ENCODE measurements around the gene SAFB2.
A peak's percentile ranks its signal among the peaks of the same experiment; 100 is the strongest.

SAFB2 gene

GRCh38 chr19:5622465-5623396, at the start of gene SAFB2, which contains the start of gene SAFB:
TSS of gene SAFB2 (minus strand) at chr19:5622776. CDS start at chr19:5622715, 61 bp downstream.
TSS of gene SAFB (plus strand) at chr19:5623083. CDS start at chr19:5623206, 123 bp downstream.
- peak; percentile 95 to 100 (median 98) for DNase-seq (ENCODE audit: low read depth in 3 of 3)

- no peak for DNase-seq (ENCODE audit: low read depth in 3 of 3)
These were observed 49.0 kb upstream of the SAFB2 start for GRCh38 chr19:5671600-5671999.

- no peak for DNase-seq (ENCODE audit: low read depth in 3 of 3)
These were observed 46.6 kb upstream of the SAFB2 start for GRCh38 chr19:5669212-5669611.

- DNase-seq (ENCODE audit: low read depth in 3 of 3) = no peak
These were observed 45.2 kb upstream of the SAFB2 start for GRCh38 chr19:5667751-5668271.

- no peak for DNase-seq (ENCODE audit: low read depth in 3 of 3)
These were observed 44.5 kb upstream of the SAFB2 start for GRCh38 chr19:5666921-5667610.

- no peak for DNase-seq (ENCODE audit: low read depth in 3 of 3)
These were observed 43.4 kb upstream of the SAFB2 start for GRCh38 chr19:5665781-5666513.

- DNase-seq (ENCODE audit: low read depth in 3 of 3) = no peak
These were observed 41.9 kb upstream of the SAFB2 start for GRCh38 chr19:5664515-5664914.

- no peak for DNase-seq (ENCODE audit: low read depth in 3 of 3)
These were observed 41.3 kb upstream of the SAFB2 start for GRCh38 chr19:5663904-5664303.

- no peak for DNase-seq (ENCODE audit: low read depth in 3 of 3)
These were observed 38.9 kb upstream of the SAFB2 start for GRCh38 chr19:5661483-5661882.

GRCh38 chr19:5655412-5655811, 32.8 kb upstream of the SAFB2 start:
- DNase-seq (ENCODE audit: low read depth in 3 of 3) = no peak

- DNase-seq (ENCODE audit: low read depth in 3 of 3) = no peak
These were observed 32.4 kb upstream of the SAFB2 start for GRCh38 chr19:5654931-5655330.

- no peak for DNase-seq (ENCODE audit: low read depth in 3 of 3)
These were observed 29.7 kb upstream of the SAFB2 start for GRCh38 chr19:5652261-5652660.

- no peak for DNase-seq (ENCODE audit: low read depth in 3 of 3)
These were observed 28.8 kb upstream of the SAFB2 start for GRCh38 chr19:5651361-5651760.

- no peak for DNase-seq (ENCODE audit: low read depth in 3 of 3)
These were observed 25.9 kb upstream of the SAFB2 start for GRCh38 chr19:5648464-5648863.

- no peak for DNase-seq (ENCODE audit: low read depth in 3 of 3)
These were observed 24.1 kb upstream of the SAFB2 start for GRCh38 chr19:5646703-5647102.

- DNase-seq (ENCODE audit: low read depth in 3 of 3) = no peak
These were observed 22.8 kb upstream of the SAFB2 start for GRCh38 chr19:5645409-5645808.

- DNase-seq (ENCODE audit: low read depth in 3 of 3) = no peak
These were observed 21.5 kb upstream of the SAFB2 start for GRCh38 chr19:5644037-5644436.

GRCh38 chr19:5643060-5643459, 20.5 kb upstream of the SAFB2 start:
- DNase-seq (ENCODE audit: low read depth in 3 of 3) = no peak

GRCh38 chr19:5642204-5642603, 19.6 kb upstream of the SAFB2 start:
- DNase-seq (ENCODE audit: low read depth in 3 of 3) = no peak

GRCh38 chr19:5641171-5641570, 18.6 kb upstream of the SAFB2 start:
- no peak for DNase-seq (ENCODE audit: low read depth in 3 of 3)

- DNase-seq (ENCODE audit: low read depth in 3 of 3) = no peak
These were observed 15.4 kb upstream of the SAFB2 start for GRCh38 chr19:5637971-5638370.

- no peak for DNase-seq (ENCODE audit: low read depth in 3 of 3)
These were observed 12.9 kb upstream of the SAFB2 start for GRCh38 chr19:5635427-5635826.

Data from stimulated activated CD4-positive, alpha-beta T cell treated with anti-CD3 and anti-CD28 coated beads, TNF-alpha, amount 100 ng/mL, for 48 hours (primary cell).